ENCODE data around the gene PRELID2.

GRCh38 chr5:145787996-145788395 is 47.1 kb downstream of the PRELID2 start:
- TF ChIP-seq, protein P1, sequence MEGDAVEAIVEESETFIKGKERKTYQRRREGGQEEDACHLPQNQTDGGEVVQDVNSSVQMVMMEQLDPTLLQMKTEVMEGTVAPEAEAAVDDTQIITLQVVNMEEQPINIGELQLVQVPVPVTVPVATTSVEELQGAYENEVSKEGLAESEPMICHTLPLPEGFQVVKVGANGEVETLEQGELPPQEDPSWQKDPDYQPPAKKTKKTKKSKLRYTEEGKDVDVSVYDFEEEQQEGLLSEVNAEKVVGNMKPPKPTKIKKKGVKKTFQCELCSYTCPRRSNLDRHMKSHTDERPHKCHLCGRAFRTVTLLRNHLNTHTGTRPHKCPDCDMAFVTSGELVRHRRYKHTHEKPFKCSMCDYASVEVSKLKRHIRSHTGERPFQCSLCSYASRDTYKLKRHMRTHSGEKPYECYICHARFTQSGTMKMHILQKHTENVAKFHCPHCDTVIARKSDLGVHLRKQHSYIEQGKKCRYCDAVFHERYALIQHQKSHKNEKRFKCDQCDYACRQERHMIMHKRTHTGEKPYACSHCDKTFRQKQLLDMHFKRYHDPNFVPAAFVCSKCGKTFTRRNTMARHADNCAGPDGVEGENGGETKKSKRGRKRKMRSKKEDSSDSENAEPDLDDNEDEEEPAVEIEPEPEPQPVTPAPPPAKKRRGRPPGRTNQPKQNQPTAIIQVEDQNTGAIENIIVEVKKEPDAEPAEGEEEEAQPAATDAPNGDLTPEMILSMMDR (IDR thresholded peaks at IDR 0.05) = no peak
- TF ChIP-seq POLR2AphosphoS5 (IDR thresholded peaks at IDR 0.05) (no peak), POLR2A (IDR thresholded peaks at IDR 0.05) (no peak)

Measured in breast epithelium (tissue), 3 donors.